A375 (cell line): Measurements from ENCODE around the gene EFTUD2. TPM values are rescaled to one million over a fixed set of nuclear protein-coding genes. Genes with fewer than 3 reads are reported as not detected.

Experiments
- small RNA-seq: library from RNA; depleted of rRNA; stranded (forward); fragments of <200 nt; gene quantifications from one replicate; pipeline ENCODE3, GENCODE V24; 2014
- total RNA-seq: library from RNA; depleted of rRNA; stranded (reverse); fragments of >200 nt; shearing (Covaris generic); gene quantifications from 2 replicates; pipeline ENCODE4 v1.2.3, GENCODE V29; 2014; rRNA removed

Gene EFTUD2
- total RNA-seq = 160 and 181 TPM in 2 replicates

DNA sequence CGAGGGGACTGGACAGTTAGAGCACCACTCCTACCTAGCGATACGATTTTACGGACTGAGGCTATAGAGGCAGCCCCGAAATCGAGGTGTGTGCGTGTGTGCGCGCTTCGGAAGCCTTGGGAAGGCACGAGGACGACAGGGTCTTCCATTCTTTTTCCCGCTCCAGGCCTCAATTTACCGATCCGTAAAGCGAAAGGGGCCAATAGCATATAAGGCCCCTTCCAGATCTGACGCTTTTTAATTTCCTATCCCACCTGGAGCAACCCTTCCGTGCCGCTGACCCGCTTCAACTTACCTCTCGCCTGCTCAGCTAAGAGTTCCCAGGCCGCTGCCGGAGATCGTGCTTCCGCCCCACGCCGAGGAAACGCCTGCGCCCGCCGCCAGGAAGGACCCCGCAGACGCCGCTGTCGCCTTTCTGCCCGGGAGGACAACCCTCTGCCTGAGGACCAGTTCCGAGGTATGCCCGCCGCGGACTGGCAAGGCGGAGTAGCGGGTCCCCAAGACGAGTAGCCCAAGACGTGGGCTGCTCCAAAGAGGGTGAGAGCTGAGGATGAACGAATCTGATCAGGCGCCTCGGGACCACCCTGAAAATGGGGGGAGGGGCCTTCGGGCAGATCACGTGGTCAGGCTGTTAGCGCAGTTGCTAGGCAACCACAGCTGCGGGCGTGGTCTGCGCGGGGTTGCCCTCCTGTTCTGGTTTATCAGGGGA is at the start of gene EFTUD2:
EFTUD2 (minus strand) TSS at position 372 of the 709 bp plus-strand sequence. CDS start 4,924 bp downstream, outside the sequence.

GRCh38 chr17:44947461-44948314 is 48.4 kb upstream of the EFTUD2 start, which contains the start of gene KIF18B:
Gene KIF18B, minus strand, starts transcription at chr17:44947773. Its CDS starts 11,429 bp downstream, at chr17:44936344.

GRCh38 chr17:44915321-44915726 is 16.1 kb upstream of the EFTUD2 start, which contains the start of gene GFAP:
Gene GFAP, minus strand, starts transcription at chr17:44915500. Its CDS starts 14 bp downstream, at chr17:44915486.

DNA sequence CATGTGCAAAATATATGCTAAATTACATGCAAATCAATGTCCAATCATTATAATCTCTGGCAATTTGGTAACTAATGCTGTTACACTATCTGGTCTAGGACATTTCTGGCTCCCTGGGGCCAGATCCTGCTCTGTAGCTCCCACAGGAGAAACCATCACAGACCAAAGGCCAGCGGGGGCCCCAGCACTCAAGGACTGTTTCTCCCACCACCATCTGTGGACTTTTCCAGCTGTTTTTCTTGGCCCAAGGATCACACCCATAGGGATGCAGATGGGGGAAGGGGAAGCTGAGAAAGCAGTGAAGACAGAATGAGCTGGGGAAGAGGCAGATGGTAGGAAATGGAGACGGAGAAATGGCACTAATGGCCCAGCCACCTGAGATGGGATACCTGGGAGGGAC is 51.7 kb downstream of the EFTUD2 start, which contains the start of gene HIGD1B:
HIGD1B (plus strand) TSS at position 298 of the 400 bp plus-strand sequence. CDS start 270 bp downstream, outside the sequence.

DNA sequence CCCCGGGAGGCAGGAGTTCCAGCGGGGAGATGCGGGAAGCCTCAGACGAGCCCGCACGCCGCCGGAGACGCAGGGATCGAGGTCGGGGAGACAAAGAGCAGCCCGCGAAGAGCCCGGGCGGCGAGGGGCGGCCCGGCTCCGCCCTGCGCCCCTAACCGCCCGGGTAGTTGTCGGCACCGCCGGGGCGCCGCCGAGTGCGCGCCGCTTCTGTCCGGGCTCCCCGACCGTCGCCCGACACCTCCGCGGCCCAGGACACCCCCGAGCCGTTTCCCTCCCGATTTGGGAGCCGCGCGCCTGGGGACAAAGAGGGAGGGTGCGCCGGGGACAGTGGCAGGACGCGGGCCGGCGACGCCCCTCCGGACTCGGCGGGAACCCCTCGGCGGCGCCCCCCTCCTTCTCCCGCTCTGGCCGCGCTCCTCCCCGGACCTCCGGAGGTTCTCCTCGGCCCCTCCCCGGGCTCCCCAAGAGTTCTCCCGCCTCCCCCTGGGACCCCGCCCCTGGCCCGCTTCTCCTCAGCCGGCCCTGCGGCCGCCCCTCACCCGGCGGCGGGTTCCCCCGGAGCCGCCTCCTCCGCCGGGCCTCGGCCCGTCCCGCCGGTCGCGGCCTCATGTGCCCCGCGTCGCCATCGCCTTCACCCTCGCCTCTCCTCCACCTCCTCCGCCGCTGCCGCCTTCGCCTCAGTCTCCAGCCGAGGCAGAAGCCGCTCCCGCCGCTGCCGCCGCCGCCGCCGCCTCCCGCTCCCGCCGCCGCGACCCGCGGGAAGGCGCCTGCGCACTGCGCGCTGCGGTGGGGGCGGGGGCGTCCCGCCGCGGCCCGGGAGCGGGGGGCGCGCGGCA is 69.5 kb downstream of the EFTUD2 start, which contains the start of gene GJC1:
GJC1 (minus strand) TSS at position 765 of the 836 bp plus-strand sequence. CDS start 24,470 bp downstream, outside the sequence.

Small RNA genes lying within 50 kb of the gene (small RNA-seq; reads per million reads assigned to genes)
- not detected for gene CCDC103
- not detected for gene MIR6783
- gene RN7SL405P = not detected

Other genes starting within 250 kb of the EFTUD2 start
- gene MEIOC, start 243.0 kb downstream of the EFTUD2 start, total RNA-seq = not detected in 2 replicates
- gene CCDC43, start 209.7 kb downstream of the EFTUD2 start, total RNA-seq = 28.9 and 39.1 TPM in 2 replicates
- 10.3 and 11.7 TPM in 2 replicates for gene DBF4B, start 190.8 kb downstream of the EFTUD2 start, total RNA-seq
- 2.8 and 7.4 TPM in 2 replicates for gene ADAM11, start 140.5 kb downstream of the EFTUD2 start, total RNA-seq
- 24.3 and 26.5 TPM in 2 replicates for gene GJC1, start 69.2 kb downstream of the EFTUD2 start, total RNA-seq
- gene HIGD1B, start 51.6 kb downstream of the EFTUD2 start, total RNA-seq = not detected in 2 replicates
- gene GFAP, start 16.1 kb upstream of the EFTUD2 start, total RNA-seq = 0.03 and 0.23 TPM in 2 replicates
- gene KIF18B, start 48.3 kb upstream of the EFTUD2 start, total RNA-seq = 11.8 and 13.6 TPM in 2 replicates
- gene C1QL1, start 68.9 kb upstream of the EFTUD2 start, total RNA-seq = 6.0 and 6.3 TPM in 2 replicates
- gene DCAKD, start 152.2 kb upstream of the EFTUD2 start, total RNA-seq = 34.5 and 47.1 TPM in 2 replicates
- gene NMT1, start 161.9 kb upstream of the EFTUD2 start, total RNA-seq = 87.0 and 114 TPM in 2 replicates
- 19.6 and 25.8 TPM in 2 replicates for gene PLCD3, start 233.1 kb upstream of the EFTUD2 start, total RNA-seq
- gene ACBD4, start 236.2 kb upstream of the EFTUD2 start, total RNA-seq = 8.8 and 10.2 TPM in 2 replicates
- gene HEXIM1, start 249.0 kb upstream of the EFTUD2 start, total RNA-seq = 30.5 and 35.8 TPM in 2 replicates